Endothelial cell of umbilical vein (primary cell): Measurements from ENCODE around the gene CUBN. TPM values are rescaled to one million over a fixed set of nuclear protein-coding genes. Genes with fewer than 3 reads are reported as not detected.

Source experiments
- BruUV-seq: library from RNA; stranded (reverse); fragments of 400-500 nt; replicated peaks from 2 replicates; lab custom pipeline; 2021; lab: Mats Ljungman, UMichigan
- CTCF ChIA-PET: fragments of 300-600, 350-600 bp; sonication (Branson Sonifier 250); formaldehyde crosslinking; loops from one replicate; lab custom pipeline; 2021; ENCODE audit warnings: antibody characterized with exemption, inconsistent platforms; lab: Charles Lee
- POLR2A ChIA-PET: fragments of 300-600, 350-600 bp; sonication (Branson Sonifier 250); formaldehyde crosslinking; loops from one replicate; lab custom pipeline; 2021; ENCODE audit warnings: antibody characterized with exemption, inconsistent platforms; lab: Charles Lee
- DNase-seq: peaks from one replicate; pipeline ENCODE4 v3.0.0-alpha.2; 2011; ENCODE audit warnings: low read depth, low spot score
- FAIRE-seq: peaks from 2 replicates; lab custom pipeline; 2011; peaks lifted over from hg19 to GRCh38; lab: Jason Lieb, UNC
- H2AFZ ChIP-seq: 2 replicates; pipeline ENCODE4 v1.6.0; 2012; ENCODE audit warnings: low read depth, low read length, control low read depth, inconsistent platforms
- H3K27ac ChIP-seq: 2 replicates; pipeline ENCODE4 v1.5.1; 2011; ENCODE audit warnings: low read depth, mild to moderate bottlenecking, control low read depth, low read length, moderate library complexity; ENCODE audit not compliant: insufficient read depth
- H3K27me3 ChIP-seq, 2 experiments: 2 replicates each; pipeline versions ENCODE4 v1.6.0 to v1.6.1; 2011; ENCODE audit warnings: low read length in 2 of 2, mixed read lengths in 1 of 2; ENCODE audit not compliant: control insufficient read depth in 2 of 2, insufficient read depth in 2 of 2
- H3K36me3 ChIP-seq, 2 experiments: 2 replicates in 1 of 2; 3 replicates in 1 of 2; pipeline ENCODE4 v1.5.1; 2011; ENCODE audit warnings: low read length in 2 of 2, mild to moderate bottlenecking in 1 of 2, moderate library complexity in 1 of 2; ENCODE audit not compliant: control insufficient read depth in 2 of 2, insufficient read depth in 2 of 2; ENCODE audit errors: extremely low read depth in 1 of 2
- H3K4me1 ChIP-seq: 3 replicates; pipeline ENCODE4 v1.5.1; 2011; ENCODE audit warnings: mild to moderate bottlenecking, low read length; ENCODE audit not compliant: control insufficient read depth, insufficient read depth; ENCODE audit errors: extremely low read depth
- H3K4me2 ChIP-seq: 2 replicates; pipeline ENCODE4 v1.6.1; 2011; ENCODE audit warnings: low read length, control low read depth, mixed read lengths; ENCODE audit not compliant: insufficient read depth
- H3K4me3 ChIP-seq, 3 experiments: fragments of 200-600 bp in 1 of 3; sonication (generic), shearing (Covaris generic) in 1 of 3; replicated peaks in 1 of 3; 2 replicates each; pipeline ENCODE4 v1.5.1; 2011 to 2016; ENCODE audit warnings: control low read depth in 3 of 3, low read length in 3 of 3, mild to moderate bottlenecking in 2 of 3, inconsistent platforms in 1 of 3, low read depth in 1 of 3, moderate library complexity in 1 of 3; ENCODE audit not compliant: insufficient read depth in 1 of 3
- H3K79me2 ChIP-seq: 2 replicates; pipeline ENCODE4 v1.6.0; 2012; ENCODE audit warnings: low read length, inconsistent platforms; ENCODE audit not compliant: control insufficient read depth, insufficient read depth
- H3K9ac ChIP-seq: replicated peaks from 2 replicates; pipeline ENCODE3; 2011; ENCODE audit warnings: low read length, control low read depth; ENCODE audit not compliant: insufficient read depth; ENCODE audit errors: extremely low read depth
- H3K9me1 ChIP-seq: replicated peaks from 3 replicates; pipeline ENCODE4 v1.6.0; 2011; ENCODE audit warnings: mild to moderate bottlenecking, low read length; ENCODE audit not compliant: control insufficient read depth, insufficient read depth; ENCODE audit errors: extremely low read depth
- H3K9me3 ChIP-seq: replicated peaks from 2 replicates; pipeline ENCODE4 v1.5.1; 2012; ENCODE audit warnings: low read length, inconsistent platforms; ENCODE audit not compliant: control insufficient read depth, insufficient read depth
- H4K20me1 ChIP-seq: replicated peaks from 2 replicates; pipeline ENCODE3; 2011; ENCODE audit warnings: mild to moderate bottlenecking, low read length; ENCODE audit not compliant: control insufficient read depth, insufficient read depth; ENCODE audit errors: extremely low read depth
- EZH2 ChIP-seq: IDR thresholded peaks from 2 replicates; pipeline ENCODE4 v1.6.1; 2012; ENCODE audit warnings: borderline replicate concordance, low read depth, mild to moderate bottlenecking, moderate library complexity, low read length, inconsistent platforms; ENCODE audit not compliant: severe bottlenecking
- FOS ChIP-seq: IDR thresholded peaks from 2 replicates; pipeline ENCODE4 v1.6.1; 2011; ENCODE audit warnings: mild to moderate bottlenecking, low read length, moderate library complexity, borderline replicate concordance; ENCODE audit not compliant: insufficient read depth
- GATA2 ChIP-seq: IDR thresholded peaks from 2 replicates; pipeline ENCODE4 v1.7.0; 2011; ENCODE audit warnings: low read depth, mild to moderate bottlenecking, moderate library complexity, mixed read lengths, low read length; ENCODE audit not compliant: insufficient read length, insufficient read depth
- JUN ChIP-seq: IDR thresholded peaks from 2 replicates; pipeline ENCODE4 v1.6.1; 2011; ENCODE audit warnings: borderline replicate concordance, low read depth; ENCODE audit not compliant: insufficient read length, insufficient read depth
- MAX ChIP-seq: IDR thresholded peaks from 2 replicates; pipeline ENCODE4 v1.6.1; 2011; ENCODE audit not compliant: insufficient read depth, insufficient read length
- MYC ChIP-seq: IDR thresholded peaks from one replicate; pipeline ENCODE4 v1.6.1; 2011; ENCODE audit warnings: mild to moderate bottlenecking, low read depth, low read length
- POLR2A ChIP-seq: IDR thresholded peaks from 2 replicates; pipeline ENCODE4 v1.6.1; 2012; ENCODE audit warnings: low read depth, mild to moderate bottlenecking, control low read depth, low read length
- POLR2AphosphoS5 ChIP-seq: IDR thresholded peaks from 2 replicates; pipeline ENCODE4 v1.6.1; 2012; ENCODE audit warnings: low read depth, mild to moderate bottlenecking, control low read depth, low read length, moderate library complexity; ENCODE audit not compliant: insufficient read depth
- dilution Hi-C: fragments of 300-500 bp; cut with MboI; formaldehyde crosslinking; loops from one replicate; pipeline ENCODE4 v1.15.0; 2019; ENCODE audit warnings: low sequenced_read_pairs; ENCODE audit not compliant: extremely low pct_ligation_motif_present
- intact Hi-C: fragments of 100-400 bp; cut with micrococcal nuclease; formaldehyde crosslinking; loops from one replicate; pipeline ENCODE4 v1.10.0; 2022
- polyA plus RNA-seq, 4 experiments: library from polyadenylated mRNA; depleted of rRNA in 3 of 4; stranded (reverse) in 3 of 4; unstranded in 1 of 4; fragments of >200 nt; gene quantifications; 2 replicates each; pipeline versions ENCODE4 v1.2.1 to v1.2.3, GENCODE V29; 2011 to 2012; ENCODE audit warnings: missing spikeins in 1 of 4
- total RNA-seq: library from RNA; stranded (reverse); gene quantifications from 2 replicates; pipeline ENCODE4 v1.2.3, GENCODE V29; 2021
- TF ChIP-seq, protein P1 (sequence below), 2 donors: IDR thresholded peaks; 1 replicate in 1 of 2; 2 replicates in 1 of 2; pipeline ENCODE4 v1.5.1; 2011; ENCODE audit warnings: low read length in 2 of 2, mild to moderate bottlenecking in 2 of 2, moderate library complexity in 2 of 2, control low read depth in 1 of 2, inconsistent platforms in 1 of 2, low read depth in 1 of 2; ENCODE audit not compliant: insufficient read depth in 1 of 2; ENCODE audit errors: extremely low read depth in 1 of 2

The CUBN gene
- total and polyA plus RNA-seq, 2 donors (not counting 3 experiments of a cell fraction or from before 2014, with no cell fraction given): 2.7 to 4.6 TPM

DNA sequence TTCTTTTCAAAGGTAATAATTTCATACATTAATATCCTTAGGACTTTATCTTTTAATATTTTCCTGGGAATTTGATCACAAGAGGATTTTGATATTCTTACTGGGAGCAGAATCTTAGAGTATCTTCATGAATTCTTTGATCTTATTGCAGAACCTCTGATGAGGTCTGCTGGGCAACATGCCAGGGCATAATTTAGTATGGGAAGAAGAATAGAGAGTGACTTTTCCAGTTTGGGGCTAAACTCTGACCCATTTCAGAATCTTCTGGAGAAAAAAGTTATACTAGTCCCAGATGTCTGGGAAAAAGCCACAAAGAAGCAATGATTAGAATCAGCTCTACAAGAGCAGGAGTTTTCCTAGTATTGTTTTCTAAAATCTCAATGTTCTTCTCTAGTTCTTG, 284.4 kb downstream of the CUBN start:
- no peaks in the 10 kb centered on the region for H3K36me3 ChIP-seq
- ChIA-PET CTCF (interaction anchor here (1.0 to 1.8 kb wide), 8 partner anchors 8 to 414 kb away, joined by 3 to 16 read pairs (median 4); no protein-coding TSS in a partner anchor), POLR2A (no interaction called here)
- H3K9me1 ChIP-seq: no peaks in the 10 kb centered on the region
- no peak overlapping the region for H3K9ac ChIP-seq
- H3K27me3 ChIP-seq: no peaks in the 10 kb centered on the region
- DNase-seq (peak; percentile 21), FAIRE-seq (no peak)
- BruUV-seq: no TSS peak
- TF ChIP-seq POLR2A: no peak
- TF ChIP-seq MYC: no peak
- TF ChIP-seq MAX: no peak
- no peak for TF ChIP-seq FOS
- no peak for TF ChIP-seq POLR2AphosphoS5
- TF ChIP-seq EZH2: no peak
- TF ChIP-seq, protein P1, sequence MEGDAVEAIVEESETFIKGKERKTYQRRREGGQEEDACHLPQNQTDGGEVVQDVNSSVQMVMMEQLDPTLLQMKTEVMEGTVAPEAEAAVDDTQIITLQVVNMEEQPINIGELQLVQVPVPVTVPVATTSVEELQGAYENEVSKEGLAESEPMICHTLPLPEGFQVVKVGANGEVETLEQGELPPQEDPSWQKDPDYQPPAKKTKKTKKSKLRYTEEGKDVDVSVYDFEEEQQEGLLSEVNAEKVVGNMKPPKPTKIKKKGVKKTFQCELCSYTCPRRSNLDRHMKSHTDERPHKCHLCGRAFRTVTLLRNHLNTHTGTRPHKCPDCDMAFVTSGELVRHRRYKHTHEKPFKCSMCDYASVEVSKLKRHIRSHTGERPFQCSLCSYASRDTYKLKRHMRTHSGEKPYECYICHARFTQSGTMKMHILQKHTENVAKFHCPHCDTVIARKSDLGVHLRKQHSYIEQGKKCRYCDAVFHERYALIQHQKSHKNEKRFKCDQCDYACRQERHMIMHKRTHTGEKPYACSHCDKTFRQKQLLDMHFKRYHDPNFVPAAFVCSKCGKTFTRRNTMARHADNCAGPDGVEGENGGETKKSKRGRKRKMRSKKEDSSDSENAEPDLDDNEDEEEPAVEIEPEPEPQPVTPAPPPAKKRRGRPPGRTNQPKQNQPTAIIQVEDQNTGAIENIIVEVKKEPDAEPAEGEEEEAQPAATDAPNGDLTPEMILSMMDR (IDR thresholded peaks at IDR 0.05; ENCODE audit: extremely low read depth in 1 of 2, insufficient read depth in 1 of 2, low read depth in 1 of 2, low read length in 2 of 2): no peak
- no peak for TF ChIP-seq GATA2
- TF ChIP-seq JUN: no peak
- H4K20me1 ChIP-seq: no peaks in the 10 kb centered on the region
- H2AFZ ChIP-seq: no peak overlapping the region
- H3K4me2 ChIP-seq: no peak overlapping the region
- H3K27ac ChIP-seq: no peak overlapping the region
- H3K79me2 ChIP-seq: no peaks in the 10 kb centered on the region
- intact Hi-C loops: no loop called here
- no peaks in the 10 kb centered on the region for H3K9me3 ChIP-seq
- no peak overlapping the region for H3K4me3 ChIP-seq
- dilution Hi-C loops: no loop called here
- peaks cover 2% of the 10 kb centered on the region for H3K4me1 ChIP-seq
